BJ (cell line): Measurements from ENCODE around the gene TWF2. TPM values are rescaled to one million over a fixed set of nuclear protein-coding genes. Genes with fewer than 3 reads are reported as not detected.

Experiments
- CTCF ChIA-PET: fragments of 350-600 bp; formaldehyde crosslinking; extraction: SDS; loops from one replicate; lab custom pipeline; 2021; ENCODE audit warnings: antibody characterized with exemption, inconsistent platforms; lab: Yijun Ruan, JAX
- POLR2A ChIA-PET: fragments of 300-600 bp; sonication (Branson Sonifier 250); formaldehyde crosslinking; extraction: SDS; loops from one replicate; lab custom pipeline; 2021; ENCODE audit warnings: antibody characterized with exemption; lab: Charles Lee
- DNase-seq: peaks from one replicate; pipeline ENCODE4 v3.0.0-alpha.2; 2011; ENCODE audit warnings: low read depth
- H3K27me3 ChIP-seq: 2 replicates; pipeline ENCODE4 v1.6.0; 2011; ENCODE audit warnings: low read length; ENCODE audit not compliant: control insufficient read depth, insufficient read depth
- H3K36me3 ChIP-seq: 2 replicates; pipeline ENCODE4 v1.5.1; 2011; ENCODE audit warnings: low read length; ENCODE audit not compliant: control insufficient read depth, insufficient read depth
- H3K4me3 ChIP-seq: 2 replicates; pipeline ENCODE4 v1.5.1; 2011; ENCODE audit warnings: low read depth, mild to moderate bottlenecking, control low read depth, low read length
- polyA plus RNA-seq: library from polyadenylated mRNA; depleted of rRNA; stranded (reverse); fragments of >200 nt; gene quantifications from 2 replicates; pipeline ENCODE4 v1.2.3, GENCODE V29; 2011
- TF ChIP-seq, protein P1 (sequence below): IDR thresholded peaks from 2 replicates; pipeline ENCODE4 v1.5.1; 2011; ENCODE audit warnings: low read depth, mild to moderate bottlenecking, control low read depth, inconsistent platforms, low read length, moderate library complexity; ENCODE audit not compliant: insufficient read depth

Gene TWF2
- polyA plus RNA-seq, 1 experiment = 205 TPM

DNA sequence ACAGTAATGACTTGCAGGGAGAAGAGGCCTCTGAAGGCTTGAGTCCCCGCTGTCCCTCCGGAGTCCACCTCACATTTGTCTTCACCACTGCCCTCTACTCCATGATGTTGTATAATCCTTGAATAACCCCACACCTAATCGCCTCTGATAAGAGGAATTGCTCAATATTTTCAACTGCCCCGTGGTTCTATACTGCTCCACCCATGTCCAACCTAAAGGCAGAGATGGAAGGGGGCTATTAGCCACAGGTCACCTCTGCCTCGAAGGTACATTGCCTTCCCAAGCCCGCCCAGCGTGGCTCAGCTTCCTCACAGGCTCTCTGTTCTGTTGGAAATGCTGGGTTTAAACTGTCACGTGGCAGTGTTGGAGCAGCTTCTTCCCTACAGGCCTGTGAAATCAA lies 26.0 kb downstream of the TWF2 start:
- H3K27me3 ChIP-seq = no peaks in the 10 kb centered on the region
- ChIA-PET POLR2A (no interaction called here), CTCF (interaction anchor here (1.4 to 6.3 kb wide), 3 partner anchors 8 to 126 kb away, joined by 4 to 57 read pairs (median 4); no protein-coding TSS in a partner anchor)
- H3K36me3 ChIP-seq = peaks cover 41% of the 10 kb centered on the region
- H3K4me3 ChIP-seq = no peak overlapping the region
- TF ChIP-seq, protein P1, sequence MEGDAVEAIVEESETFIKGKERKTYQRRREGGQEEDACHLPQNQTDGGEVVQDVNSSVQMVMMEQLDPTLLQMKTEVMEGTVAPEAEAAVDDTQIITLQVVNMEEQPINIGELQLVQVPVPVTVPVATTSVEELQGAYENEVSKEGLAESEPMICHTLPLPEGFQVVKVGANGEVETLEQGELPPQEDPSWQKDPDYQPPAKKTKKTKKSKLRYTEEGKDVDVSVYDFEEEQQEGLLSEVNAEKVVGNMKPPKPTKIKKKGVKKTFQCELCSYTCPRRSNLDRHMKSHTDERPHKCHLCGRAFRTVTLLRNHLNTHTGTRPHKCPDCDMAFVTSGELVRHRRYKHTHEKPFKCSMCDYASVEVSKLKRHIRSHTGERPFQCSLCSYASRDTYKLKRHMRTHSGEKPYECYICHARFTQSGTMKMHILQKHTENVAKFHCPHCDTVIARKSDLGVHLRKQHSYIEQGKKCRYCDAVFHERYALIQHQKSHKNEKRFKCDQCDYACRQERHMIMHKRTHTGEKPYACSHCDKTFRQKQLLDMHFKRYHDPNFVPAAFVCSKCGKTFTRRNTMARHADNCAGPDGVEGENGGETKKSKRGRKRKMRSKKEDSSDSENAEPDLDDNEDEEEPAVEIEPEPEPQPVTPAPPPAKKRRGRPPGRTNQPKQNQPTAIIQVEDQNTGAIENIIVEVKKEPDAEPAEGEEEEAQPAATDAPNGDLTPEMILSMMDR = no peak
- no peak for DNase-seq

GRCh38 chr3:52211268-52211891 lies 27.6 kb downstream of the TWF2 start:
- ChIA-PET CTCF (interaction anchor here (6.3 kb wide), 1 partner anchor 10 kb away, joined by 57 read pairs; no protein-coding TSS in a partner anchor), POLR2A (no interaction called here)
- H3K36me3 ChIP-seq = peaks cover 44% of the 10 kb centered on the region
- no peaks in the 10 kb centered on the region for H3K27me3 ChIP-seq
- TF ChIP-seq, protein P1 = no peak
- H3K4me3 ChIP-seq = no peak overlapping the region
- no peak for DNase-seq

DNA sequence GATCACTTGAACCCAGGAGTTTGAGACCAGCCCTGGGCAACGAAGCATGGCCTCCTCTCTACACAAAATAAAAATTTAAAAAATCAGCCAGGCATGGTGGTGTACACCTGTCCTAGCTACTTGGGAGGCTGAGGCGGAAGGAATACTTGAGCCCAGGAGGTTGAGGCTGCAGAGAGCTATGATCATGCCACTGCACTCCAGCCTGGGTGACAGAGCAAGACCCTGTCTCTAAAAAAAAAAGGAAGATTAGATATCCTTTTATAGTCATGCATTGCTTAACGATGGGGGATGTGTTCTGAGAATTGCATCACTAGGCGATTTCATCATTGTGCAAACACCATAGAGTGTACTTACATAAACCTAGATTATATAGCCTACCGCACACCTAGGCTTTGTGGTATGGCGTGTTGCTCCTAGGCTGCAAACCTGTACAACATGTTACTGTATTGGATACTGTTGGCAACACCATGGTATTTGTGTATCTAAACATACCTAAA lies 28.4 kb downstream of the TWF2 start:
- peaks cover 41% of the 10 kb centered on the region for H3K36me3 ChIP-seq
- CTCF ChIA-PET = interaction anchor here (6.3 kb wide), 1 partner anchor 11 kb away, joined by 57 read pairs; no protein-coding TSS in a partner anchor
- no peaks in the 10 kb centered on the region for H3K27me3 ChIP-seq
- H3K4me3 ChIP-seq = no peak overlapping the region
- DNase-seq = no peak
- TF ChIP-seq, protein P1 = no peak
- POLR2A ChIA-PET = interaction anchor here (0.7 kb wide), 1 partner anchor 32 kb away, joined by 3 read pairs; no protein-coding TSS in a partner anchor

- H3K27me3 ChIP-seq = no peaks in the 10 kb centered on the region
- no peak for DNase-seq
- ChIA-PET CTCF (interaction anchor here (6.3 kb wide), 1 partner anchor 11 kb away, joined by 57 read pairs; no protein-coding TSS in a partner anchor), POLR2A (interaction anchor here (0.6 to 0.7 kb wide), 2 partner anchors 32 to 67 kb away, joined by 3 read pairs; no protein-coding TSS in a partner anchor)
- TF ChIP-seq, protein P1 = no peak
- H3K36me3 ChIP-seq = peaks cover 40% of the 10 kb centered on the region
- no peak overlapping the region for H3K4me3 ChIP-seq
Measured at GRCh38 chr3:52210037-52210436, 28.9 kb downstream of the TWF2 start.

DNA sequence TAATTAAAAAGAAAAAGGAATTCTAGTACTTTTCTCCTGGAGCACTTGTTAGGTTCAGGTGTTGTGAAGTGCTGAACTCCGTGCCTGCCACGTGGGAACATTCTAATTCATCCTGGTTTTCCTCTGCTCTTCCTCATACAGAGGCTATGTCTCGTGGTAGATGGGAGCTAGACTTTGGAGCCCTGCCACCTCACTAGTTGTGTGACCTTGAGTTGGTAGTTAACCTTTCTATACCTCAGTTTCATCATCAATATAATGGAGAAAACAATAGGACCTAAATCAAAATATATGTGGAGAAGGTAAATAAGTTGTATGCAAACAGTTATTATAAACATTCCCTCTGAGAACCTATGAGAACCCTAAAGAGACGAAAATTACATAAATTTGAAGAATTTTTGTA lies 30.4 kb downstream of the TWF2 start:
- CTCF ChIA-PET = interaction anchor here (0.8 to 6.3 kb wide), 4 partner anchors 8 to 204 kb away, joined by 4 to 57 read pairs (median 5); no protein-coding TSS in a partner anchor
- no peak for DNase-seq
- no peak overlapping the region for H3K4me3 ChIP-seq
- TF ChIP-seq, protein P1 = no peak
- POLR2A ChIA-PET = no interaction called here
- H3K27me3 ChIP-seq = no peaks in the 10 kb centered on the region
- peaks cover 33% of the 10 kb centered on the region for H3K36me3 ChIP-seq
